HUDEP-2 (cell line): ENCODE measurements around the gene ABCC8.

Experiments
- DNase-seq, 76 experiments: peaks; one replicate each; lab custom pipeline; 2025; ENCODE audit not compliant: unreplicated experiment in 76 of 76; lab: John Stamatoyannopoulos, UW

ABCC8 gene

GRCh38 chr11:17407575-17407974, 69.1 kb downstream of the ABCC8 start:
- no peak for DNase-seq

DNA sequence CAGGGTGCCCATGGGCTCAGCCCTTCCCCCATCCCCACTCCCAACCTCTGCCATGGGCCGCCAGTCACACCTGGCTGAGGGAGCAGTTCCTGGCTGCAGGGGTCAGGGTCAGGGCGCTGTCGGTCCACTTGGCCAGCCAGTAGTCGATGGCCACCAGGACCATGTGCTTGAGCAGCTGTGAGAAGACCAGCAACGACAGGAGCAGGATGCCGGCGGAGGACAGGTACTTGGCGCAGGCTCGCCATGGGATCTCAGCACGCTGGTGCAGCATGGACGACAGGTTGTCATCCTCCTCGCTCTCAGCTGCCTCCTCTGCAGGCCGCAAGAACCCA, 69.9 kb downstream of the ABCC8 start:
- no peak for DNase-seq

DNA sequence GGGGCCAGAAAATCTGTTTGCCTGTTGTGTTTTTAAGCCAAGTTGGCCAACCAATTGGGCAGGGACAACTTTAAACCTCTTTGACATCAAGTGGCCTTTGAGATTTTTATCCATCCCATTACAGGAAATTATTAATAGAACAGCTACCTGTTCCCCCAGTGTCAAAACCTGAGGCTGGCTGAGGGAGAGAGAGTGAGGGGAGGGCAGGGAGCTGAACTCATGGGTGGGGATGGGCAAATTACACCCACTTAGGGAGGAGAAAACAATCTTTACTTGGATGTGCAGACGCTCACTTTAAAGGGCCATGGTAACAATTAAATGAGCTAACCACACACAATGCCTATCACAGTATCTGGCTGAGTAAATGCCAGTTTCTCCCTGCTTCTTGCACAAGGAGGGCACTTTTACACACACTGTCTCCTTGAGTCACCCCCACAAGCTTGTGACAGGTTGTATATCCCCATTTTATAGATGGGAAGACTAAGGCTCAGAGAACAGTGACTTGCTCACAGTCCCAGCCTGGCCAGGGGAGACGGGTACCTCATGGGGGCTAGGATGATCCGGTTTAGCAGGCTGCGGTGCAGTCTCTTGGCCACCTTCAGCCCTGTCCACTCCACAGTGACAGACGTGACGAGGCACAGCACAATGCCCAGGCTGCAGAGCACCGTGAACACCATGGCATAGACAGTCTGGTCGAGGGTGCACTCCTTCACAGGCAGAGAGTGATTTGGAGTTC, 70.4 kb downstream of the ABCC8 start:
- DNase-seq, result no peak

DNA sequence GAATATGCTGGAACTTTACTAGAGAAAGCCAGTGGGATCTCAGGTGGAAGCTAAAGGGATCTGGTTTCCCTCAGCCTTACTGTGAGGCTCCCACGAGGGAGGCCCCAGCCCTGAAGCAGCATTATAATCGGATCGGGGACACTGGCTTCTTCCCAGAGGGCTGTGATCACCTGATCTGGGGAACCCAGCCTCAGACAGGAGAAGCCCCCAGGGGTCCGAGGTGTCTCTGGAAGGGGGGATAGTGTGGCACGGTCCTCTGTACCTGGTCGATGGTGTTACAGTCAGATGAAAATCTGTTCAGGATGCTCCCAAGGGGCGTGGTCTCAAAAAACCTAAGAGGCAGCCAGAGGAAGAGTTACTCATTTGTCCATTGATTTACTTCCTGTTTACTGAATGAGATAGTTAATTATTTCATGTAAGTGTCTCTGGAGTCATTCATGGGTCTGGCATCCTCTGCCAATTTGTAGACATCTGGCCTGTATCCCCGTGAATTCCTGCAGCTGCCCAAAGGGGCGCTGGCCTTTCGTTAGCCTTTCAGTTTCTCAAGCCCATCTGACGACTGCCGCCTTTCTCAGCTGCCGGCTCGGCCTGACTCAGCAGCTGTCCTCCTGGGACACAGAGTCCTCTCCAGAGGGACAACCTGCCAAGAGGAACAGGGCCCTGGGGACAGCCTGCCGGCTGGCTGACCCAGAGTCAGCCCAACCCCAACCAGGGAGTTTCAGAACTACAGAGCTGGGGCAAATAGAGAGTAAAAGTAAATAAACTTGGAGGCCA, 71.2 kb downstream of the ABCC8 start:
- DNase-seq, result no peak

- DNase-seq, result no peak
These were observed 72.5 kb downstream of the ABCC8 start for GRCh38 chr11:17403980-17404759.

- no peak for DNase-seq
These were observed 74.2 kb downstream of the ABCC8 start for GRCh38 chr11:17402486-17402885.

GRCh38 chr11:17401841-17402240, 74.8 kb downstream of the ABCC8 start:
- no peak for DNase-seq

- no peak for DNase-seq
These were observed 75.3 kb downstream of the ABCC8 start for GRCh38 chr11:17401316-17401715.

DNA sequence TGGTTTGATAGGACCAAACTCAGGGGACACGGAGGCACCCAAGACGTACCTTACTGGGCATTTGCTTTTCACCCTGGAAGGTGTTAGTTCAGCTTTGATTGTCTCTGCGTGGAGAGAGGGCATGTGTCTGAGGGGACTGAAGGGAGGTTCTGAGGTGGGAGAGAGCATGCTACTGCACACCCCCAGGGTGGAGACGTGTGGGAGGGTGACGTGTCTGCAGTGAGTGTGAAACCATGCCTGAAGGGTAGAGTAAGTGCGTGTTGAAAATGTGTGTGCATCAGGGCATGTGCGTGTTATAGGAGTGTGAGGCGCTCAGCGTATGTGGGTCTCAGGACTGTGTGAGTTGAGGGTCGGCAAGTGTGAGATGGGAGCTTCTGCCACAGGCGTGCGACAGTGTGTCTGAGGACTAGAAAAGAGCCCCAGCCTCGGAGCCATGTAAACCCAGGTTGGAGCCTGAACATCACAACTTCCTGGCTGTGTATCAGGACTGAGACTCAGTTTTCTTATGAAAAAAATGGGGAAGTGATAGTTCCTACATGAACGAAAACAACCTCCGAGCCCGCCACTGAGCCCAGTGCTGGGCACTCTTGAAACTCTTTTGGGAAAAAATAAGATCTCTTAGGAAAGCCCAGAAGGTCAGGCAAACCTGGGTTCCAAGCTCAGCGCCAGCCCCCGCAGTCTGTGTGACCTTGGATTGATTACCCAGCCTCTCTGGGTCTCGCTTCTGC, 76.4 kb downstream of the ABCC8 start:
- no peak for DNase-seq

DNA sequence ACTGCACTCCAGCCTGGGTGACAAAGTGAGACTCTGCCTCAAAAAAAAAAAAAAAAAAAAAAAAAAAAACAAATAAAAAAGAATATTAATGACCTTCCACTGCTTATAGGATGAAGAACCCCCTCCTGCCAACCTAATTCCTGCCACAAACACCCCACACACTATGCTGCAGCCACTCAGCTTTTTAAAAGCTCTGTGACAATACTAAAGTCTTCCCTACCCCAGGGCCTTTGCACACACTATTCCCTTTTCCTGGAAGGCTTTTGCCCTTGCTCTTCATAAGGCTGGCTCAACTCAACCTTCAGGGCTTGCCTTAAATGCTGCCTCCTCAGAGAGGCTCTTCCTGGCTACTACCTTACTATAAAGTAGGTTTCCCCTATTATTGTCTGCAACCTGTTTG, 77.4 kb downstream of the ABCC8 start:
- DNase-seq, result no peak

DNA sequence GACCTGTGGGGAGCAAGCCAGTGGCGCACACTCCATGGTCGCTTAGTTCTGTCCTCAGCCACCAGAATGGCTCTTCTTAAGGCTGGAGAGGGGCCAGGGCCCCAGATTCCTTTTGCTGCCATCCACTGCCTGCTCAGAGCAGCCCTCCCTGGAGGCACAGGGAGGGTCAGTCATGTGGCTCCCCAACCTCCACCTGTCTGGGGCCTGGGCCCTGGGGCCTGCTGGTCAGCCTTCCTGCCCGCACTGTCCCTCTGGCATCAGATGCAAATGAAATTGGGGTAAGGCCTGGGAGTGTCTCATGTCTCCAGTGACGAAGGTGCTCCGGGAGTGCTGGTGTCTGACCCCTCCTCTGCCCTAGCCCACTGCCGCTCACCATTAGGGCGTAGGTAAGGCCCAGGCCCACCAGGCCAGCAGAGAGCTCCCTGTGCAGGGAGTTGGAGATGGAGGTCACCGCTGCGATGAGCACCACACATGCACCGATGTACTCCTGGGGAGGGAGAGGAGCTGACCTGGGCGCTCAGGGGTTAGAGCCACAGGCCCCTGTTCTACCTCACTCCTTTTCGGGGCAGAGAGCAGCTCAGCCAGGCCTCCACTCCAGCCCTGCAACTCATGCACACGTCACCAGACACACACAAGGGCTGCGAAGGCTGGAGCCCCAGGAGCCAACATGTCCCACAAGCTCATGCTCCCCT, 79.2 kb downstream of the ABCC8 start:
- DNase-seq, result no peak

DNA sequence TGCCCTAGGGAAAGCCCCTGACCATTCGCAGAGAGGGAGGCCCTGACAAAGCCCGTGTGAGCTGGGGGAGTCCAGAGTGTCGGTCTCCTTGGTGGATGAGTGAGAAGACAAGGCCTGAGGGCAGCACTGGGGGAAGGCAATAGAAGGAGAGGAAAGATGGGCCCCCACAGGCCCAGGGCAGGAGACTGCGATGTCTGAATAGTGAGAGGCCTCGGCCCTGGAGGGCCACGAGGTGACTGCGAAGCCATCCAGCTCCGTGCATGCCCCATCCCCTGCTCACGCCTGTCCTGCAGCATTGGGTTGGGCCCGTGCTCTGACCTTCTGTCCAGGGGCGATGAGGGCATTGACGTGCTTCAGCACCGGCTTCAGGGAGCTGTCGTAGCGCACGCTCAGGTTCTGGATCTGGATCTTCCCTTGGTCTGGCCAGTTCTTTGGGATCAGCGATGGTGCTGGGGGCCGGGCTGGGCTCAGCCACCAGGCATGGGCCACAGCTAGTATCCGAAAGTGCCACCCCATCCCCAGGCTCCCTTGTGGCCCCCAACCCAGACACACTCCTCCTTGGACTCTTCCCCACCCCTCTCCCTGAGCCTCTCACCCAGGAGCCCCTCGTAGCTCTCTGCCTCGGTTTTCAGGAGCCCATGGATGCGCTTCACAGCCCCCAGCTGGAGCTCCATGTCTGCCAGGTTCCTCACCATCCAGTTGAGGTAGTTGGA, 79.9 kb downstream of the ABCC8 start:
- DNase-seq, result no peak

- no peak for DNase-seq
These were observed 80.7 kb downstream of the ABCC8 start for GRCh38 chr11:17395978-17396377.

GRCh38 chr11:17395554-17395961, 81.1 kb downstream of the ABCC8 start:
- DNase-seq, result no peak

- DNase-seq, result no peak
These were observed 81.8 kb downstream of the ABCC8 start for GRCh38 chr11:17394743-17395390.

- no peak for DNase-seq
These were observed 83.2 kb downstream of the ABCC8 start for GRCh38 chr11:17393472-17393871.

- no peak for DNase-seq
These were observed 83.8 kb downstream of the ABCC8 start for GRCh38 chr11:17392872-17393271.

- no peak for DNase-seq
These were observed 84.9 kb downstream of the ABCC8 start for GRCh38 chr11:17391493-17392355.
